T-helper 9 cell (primary cell): ENCODE results near the gene BBS9.
A peak's percentile ranks its signal among the peaks of the same experiment; 100 is the strongest.
"Not testable (repeated sequence)": the region's sequence is repeated elsewhere in the genome, so short reads cannot be mapped to it uniquely, and the experiment has no call there.

Experiments used
- DNase-seq: peaks from one replicate; pipeline ENCODE4 v3.0.0-alpha.2; 2020
- total RNA-seq, 2 donors: gene quantifications; one replicate each; lab custom pipeline; 2026; lab: John Stamatoyannopoulos, UW

Gene BBS9
- 31.4 to 41.2 reads per million in 2 donors for total RNA-seq

DNA sequence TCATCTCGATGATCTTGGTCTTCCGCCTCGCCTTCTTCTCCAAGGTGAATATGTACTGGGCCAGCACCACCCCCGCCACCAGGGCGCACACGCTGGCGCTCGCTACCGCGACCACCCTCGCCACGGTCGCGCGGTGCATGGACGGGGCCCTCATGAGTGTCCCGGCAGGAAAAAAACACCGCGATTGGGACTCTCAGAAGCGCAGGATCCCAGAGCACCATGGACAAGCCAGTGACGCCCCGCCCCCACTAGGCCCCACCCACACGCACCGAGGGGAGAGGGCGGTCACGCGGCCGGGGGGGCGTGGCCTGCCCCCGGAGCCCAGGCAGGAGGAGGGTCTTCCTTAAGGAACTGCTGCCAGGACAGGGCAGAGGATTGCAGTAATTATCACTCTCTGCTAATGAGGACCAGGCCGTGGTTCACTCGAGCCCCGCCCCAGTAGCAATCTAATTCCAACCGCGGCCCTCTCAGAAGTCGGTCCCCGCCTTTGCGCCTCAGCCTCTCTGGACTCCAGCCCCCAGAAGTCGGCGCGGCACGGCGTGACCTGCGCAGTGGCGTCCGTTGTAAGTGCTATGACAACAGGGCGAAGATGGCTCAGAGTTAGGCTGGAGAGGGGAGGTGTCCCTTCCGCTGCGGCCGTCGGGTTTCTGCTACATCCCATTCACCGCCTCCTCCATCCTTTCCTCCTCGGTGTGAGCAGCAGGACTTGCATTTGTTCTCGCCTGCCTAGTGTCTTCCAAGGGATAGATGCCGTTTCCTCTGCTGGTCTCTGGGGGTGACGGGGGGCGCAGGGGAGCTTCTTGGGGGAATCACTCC lies at the start of gene BBS9:
Gene BBS9 (plus strand): TSS at position 575 of the 816 bp plus-strand sequence. CDS start 16,689 bp downstream, outside the sequence.
- DNase-seq: peak; percentile 91

DNA sequence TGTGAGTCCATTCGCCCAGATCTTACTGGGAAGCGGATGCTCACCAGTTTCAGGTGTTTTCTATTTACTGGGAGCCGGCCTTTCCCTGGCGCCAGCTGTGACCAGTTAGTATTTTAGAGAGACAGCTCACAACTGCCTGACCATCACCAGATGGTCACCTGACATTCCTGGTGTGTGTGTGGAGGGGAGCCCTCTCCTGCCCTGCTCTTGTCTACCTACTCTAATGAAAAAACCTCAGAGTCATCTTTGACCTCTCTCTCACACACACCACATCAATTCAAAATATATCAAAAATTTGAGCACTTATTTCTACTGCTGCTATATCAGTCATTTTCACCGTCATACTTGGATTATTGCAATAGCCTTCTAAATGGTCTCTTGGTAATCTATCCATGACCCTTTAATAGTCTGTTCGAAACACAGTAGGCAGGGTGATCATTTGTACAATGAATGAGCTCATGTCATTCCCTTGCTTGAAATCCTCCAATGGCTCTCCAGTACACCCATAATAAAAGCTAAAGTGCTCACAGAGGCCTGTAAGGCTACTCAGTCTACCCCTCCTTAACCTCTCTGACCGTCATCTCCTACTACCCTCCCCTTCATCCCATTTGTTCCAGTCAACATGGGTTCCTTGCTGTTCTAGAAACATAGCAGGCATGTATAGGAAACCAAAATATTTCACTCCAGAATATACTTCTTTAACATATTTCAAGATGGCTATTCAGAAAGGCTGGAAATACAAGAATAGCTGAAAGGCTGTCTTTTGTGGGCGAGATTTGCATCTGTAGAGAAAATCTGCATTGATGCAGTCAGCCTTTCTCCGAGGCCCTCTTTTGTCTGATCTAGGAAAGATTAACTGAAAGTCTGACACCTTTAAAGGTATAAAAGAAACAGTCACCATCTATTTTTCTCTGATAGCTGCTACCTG lies 49.3 kb upstream of the BBS9 start:
- no peak for DNase-seq

DNA sequence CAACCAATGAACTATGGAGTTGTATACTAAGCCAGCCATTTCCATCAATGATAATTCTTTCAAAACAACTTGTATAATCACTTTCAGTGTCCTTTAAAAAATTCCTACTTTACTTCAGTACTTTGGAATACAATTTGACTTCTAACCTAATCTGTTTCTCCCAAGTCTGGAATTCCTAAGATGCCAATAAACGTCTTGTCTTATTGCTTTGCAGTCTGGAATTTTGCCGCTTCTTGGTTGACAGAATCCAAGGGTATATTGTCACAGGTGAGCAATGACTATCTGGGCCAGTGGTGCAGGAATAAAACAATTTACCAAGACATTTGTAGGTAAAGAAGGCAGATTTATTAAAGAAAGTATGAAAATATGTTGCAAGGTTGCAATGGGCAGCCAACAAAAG lies 42.0 kb upstream of the BBS9 start:
- DNase-seq: no peak

DNA sequence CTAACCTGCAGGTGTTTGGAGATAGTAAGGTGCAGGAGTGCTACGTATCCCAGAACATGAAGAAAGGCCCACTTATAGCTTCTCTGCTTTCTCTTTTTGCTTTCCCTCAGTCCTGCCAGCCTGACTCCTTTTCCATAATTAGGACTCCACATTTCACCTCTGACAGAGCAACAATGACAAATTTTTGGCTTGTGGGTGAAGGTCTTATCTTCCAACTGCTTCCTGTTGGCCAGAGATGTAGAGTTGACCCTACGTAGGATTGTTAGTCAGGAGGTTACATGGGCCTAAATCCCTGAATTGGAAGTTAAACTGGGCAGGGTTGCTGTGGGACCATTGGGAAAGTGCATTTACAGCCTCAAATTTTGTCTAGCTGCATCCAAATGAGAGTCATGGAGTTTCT lies 41.5 kb upstream of the BBS9 start:
- no peak for DNase-seq

DNA sequence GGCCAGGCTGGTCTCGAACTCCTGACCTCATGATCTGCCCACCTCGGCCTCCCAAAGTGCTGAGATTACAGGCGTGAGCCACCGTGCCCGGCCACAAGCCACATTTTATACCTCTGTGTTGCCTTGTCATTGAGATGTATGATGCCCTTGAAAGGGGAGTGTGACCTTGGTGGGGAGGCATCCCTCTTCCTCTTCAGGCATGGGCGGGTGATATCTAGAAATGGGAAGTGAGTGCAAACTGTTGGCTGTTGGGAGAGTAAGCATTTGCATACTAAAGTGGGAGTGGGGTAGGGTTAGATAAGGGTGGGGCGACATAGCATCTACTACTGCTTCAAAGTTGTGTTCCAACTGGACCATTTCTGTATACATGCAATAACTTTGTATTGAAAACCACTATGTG lies 40.2 kb upstream of the BBS9 start:
- no peak for DNase-seq

DNA sequence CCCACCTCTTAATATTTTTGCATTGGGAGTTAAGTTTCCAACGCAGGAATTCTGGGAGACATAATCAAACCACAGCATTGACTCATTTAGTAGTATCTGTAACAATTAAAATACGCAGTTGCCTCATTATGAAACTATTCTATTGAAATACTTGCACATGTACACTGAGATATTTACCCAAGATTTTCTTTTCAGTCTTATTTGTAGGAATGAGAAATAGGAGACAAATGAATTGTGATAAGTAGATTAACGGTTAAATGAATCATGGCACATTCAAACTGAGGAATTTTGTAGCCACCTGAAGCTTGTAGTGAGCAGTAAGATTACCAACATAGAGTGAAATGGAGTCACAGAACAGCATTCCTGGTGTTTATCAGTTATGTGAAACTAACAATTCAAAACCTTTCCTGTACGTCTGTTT lies 38.2 kb upstream of the BBS9 start:
- no peak for DNase-seq

DNA sequence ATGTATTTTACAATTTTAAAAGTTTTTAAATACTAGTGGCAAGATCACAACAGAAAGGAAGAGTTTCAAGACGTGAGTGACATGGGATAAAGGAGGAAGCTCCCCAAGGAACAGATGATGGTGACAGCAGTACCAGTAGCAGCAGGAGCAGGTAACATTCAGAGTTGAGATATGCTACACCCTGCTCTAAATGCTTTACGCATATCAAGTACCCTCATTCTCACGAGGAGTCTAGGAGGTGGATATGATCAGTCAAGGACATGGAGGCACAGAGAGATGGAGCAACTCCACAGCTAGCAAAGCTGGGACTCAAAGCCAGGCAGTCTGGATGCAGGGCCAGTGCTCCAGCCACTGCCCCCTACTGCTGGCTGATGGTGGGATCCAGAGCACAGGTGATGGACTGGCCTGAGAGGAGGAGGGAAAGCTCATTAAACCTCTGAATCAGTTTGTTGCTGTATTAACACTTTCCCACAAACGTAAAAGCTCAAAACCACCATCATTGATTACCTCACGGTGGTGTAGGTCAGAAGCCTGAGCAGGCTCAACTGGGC lies 37.6 kb upstream of the BBS9 start:
- DNase-seq: no peak

DNA sequence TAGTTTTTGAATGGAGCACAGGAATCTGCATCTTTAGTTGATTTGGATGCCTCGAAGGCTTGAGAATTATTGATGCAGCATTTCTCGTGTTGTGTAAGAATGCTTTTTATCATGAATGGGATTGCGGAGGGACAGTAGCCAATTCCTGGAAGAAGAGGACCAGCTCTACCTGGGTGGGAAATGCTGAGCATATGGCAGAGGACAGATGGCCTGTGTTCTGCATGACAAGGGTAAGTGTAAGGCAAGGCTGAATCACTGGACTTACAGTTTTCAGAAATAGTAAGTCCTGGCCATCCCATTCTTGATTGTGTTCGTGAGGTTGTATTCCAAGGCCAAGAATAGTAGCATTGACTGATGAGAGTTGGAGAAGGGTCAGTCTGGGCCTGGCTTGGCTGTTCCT lies 36.1 kb upstream of the BBS9 start:
- DNase-seq: no peak

DNA sequence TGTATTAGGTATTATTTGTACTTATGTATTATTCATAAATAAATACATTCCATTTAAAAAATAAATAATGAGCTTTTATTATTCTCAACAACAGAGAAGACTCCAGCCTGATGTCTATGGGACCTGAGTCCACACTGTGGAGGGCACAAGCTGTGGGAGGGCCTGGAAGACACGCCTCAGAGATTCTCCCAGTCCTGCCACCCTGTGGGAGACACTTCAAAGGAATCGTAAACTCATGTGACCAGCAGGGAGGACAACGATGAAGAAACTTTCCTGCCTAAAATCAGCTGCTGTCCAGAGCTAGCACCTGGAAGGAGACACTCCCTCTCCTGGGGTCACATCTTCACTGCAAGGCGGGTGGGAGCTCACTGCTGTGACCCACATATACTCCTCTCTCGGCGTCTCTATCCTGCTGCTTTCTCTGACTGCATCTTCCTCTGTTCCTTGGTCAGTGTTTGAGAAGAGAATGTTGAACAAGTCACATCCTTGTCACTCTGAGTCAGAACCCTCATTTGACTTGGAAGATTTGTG lies 34.6 kb upstream of the BBS9 start:
- not testable (repeated sequence) for DNase-seq

DNA sequence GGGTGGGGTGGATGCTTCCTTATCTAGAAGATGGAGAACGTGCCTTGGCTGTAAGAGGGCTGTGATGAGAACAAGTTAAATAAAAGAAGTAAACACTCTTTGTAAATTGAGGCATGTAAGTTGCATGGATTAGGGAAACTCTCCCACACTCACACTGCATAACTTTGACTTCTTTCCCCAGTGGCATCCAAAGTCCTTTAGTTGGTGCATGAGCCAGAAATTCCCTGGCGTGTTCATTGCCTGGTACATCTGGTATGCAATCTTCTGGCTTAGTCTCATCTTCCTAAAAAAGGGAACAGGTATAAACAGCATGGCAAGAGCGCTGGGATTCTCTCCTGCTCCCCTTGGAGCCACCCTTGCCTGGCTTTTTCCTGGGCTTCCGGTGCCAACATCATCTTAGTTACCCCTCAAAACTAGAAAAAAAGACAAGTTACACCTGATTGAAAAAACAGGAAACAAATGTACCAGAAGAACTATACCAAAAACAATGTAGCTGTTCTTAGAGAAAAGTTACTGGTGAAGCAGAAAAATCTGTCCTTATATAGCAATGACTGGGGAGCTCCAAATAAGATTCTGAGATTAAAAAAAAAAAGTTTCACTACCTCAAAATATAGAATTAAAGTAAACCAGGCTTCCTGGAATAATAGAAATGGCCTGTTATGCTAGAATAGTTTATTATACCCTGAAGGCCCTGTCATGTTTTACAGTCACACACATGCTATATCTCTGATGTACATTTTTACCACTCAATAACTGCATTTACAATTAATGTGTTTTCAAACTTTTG lies 30.0 kb upstream of the BBS9 start:
- DNase-seq: no peak

DNA sequence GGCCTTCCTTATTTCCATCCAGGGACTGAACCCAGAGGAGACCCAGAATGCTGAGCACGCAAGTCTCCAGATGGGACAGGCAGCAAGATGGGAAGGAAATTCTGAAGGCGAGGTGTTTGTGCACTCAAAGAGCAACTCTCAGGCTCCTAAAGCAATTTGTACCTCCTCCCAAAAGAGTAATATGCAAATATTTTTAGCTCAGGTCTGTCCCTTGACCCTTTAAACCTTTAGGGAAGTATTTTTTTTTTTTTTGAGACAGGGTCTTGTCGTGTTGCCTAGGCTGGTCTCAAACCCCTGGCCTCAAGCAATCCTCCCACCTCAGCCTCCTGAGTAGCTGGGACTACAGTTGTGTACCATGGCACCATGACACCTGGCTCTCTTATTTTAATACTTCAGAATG lies 28.6 kb upstream of the BBS9 start:
- no peak for DNase-seq

DNA sequence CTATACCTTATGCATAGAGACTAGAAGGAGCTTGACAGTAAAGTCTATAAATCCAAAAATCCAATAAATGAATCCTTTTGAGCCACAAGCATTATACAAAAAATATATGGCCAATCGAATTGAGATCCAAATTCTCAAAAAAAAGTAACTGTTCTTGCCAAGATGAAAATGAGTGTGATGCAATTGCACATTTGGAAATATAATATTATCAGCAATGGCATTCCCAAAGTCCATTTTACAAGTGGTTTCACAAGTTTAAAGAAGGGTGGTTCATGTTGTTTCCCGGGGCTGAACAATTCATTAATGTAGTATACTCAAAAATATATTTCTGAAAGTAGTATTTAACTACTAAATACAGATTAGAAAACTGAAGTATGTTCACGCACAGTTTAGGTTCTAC lies 27.5 kb upstream of the BBS9 start:
- DNase-seq: no peak

DNA sequence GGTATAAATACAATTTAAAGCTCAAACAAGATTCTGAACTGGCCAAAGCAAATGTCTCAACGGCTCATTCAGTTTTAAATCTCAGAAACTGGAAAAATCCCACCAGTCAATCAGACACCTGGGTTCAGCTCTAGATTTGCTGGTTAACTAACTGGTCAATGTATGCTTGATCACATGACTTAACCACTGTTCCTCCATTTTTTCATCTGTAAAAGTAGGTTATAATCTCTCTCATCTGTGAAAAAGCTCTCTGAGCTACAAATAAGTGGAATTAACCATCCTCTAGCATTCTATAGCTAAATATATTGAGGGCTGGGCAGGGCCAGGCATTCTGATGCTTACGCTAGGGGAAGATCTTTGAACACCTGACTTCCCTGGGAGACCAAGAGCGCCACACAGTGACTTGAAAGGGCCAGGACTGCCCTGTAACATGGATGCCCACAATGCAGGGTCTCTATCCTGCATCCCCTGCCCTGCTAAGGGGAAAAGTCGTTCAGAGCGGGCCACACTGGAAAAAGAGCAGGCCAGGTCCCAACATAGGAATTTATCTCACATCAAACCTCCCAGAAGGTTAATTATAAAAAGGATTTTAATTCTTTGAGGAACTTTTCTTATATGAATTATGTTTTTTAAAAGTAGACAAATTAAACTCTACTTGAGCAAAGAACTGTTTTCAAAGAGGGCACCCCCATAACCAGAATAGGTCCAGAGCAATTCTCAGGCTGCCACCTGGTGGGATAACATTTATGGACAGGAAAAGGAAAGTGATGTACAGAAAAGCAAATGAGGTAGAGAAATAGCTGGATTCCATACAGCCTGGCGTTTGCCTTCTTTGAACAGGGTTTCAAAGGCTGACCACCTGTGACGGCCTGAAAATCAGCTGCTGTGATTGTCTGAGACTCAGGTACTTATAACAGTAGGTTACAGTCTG lies 22.0 kb upstream of the BBS9 start:
- DNase-seq: peak; percentile 23

DNA sequence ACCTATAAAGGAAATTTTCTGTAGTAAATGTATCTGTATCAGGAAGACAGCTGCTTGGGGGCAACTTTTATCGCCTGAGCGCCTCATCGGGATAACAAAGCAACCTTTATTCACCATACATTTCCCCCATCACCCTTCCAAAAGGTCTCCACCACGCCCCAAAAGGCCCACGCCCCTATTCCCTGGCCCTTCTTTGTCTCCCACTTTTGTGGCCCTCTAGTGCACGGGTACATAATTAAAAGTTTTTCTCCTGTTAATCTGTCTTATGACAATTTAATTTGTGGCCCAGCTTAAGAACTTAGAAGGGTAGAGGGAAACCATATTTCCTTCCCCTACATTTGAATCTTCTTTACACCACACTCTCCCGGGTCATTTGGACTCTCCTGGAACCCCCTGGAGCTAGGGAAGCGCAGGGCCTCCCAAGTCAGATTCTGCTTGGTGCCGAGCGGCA lies 20.8 kb upstream of the BBS9 start:
- DNase-seq: peak; percentile 5

DNA sequence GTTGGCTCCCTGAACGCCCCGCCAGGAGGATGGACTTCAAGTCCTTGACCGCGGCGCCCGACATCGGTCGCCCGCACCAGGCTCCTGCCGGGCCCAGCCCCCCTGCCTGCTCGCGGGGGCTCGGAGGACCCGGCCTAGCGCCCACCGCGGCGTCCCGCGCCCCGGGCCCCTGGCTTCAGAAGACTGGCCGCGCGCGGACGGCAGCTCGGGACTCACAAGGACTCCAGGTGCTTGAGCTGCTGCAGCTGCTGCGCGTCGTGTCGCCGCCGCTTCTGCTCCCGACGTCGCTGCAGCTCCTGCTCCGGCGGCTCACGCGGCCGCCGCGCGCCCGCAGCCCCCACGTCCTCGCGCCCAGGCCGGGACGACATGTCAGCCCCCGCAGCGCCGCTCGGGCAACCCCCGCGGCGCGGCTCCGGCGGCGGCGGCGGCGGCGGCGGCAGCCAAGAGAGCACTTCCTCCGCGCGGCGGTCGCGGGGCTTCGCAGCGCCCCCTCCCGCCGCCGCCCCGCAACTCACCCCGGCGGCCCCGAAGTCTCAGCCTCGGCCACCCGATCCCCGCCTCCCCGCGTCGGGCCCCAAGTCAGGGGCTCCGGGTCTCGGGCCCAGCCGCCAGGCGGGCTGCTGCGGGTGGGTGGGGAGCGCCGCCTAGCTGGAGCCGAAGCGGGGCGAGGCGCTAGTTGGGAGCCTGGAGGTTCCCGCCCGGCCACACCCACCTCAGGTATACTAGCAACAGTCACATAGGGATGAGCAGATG lies 20.2 kb upstream of the BBS9 start, which contains the start of gene RP9:
Gene RP9 (minus strand): TSS at position 400 of the 753 bp plus-strand sequence. CDS start 32 bp downstream, at position 368.
- DNase-seq: peak; percentile 69

DNA sequence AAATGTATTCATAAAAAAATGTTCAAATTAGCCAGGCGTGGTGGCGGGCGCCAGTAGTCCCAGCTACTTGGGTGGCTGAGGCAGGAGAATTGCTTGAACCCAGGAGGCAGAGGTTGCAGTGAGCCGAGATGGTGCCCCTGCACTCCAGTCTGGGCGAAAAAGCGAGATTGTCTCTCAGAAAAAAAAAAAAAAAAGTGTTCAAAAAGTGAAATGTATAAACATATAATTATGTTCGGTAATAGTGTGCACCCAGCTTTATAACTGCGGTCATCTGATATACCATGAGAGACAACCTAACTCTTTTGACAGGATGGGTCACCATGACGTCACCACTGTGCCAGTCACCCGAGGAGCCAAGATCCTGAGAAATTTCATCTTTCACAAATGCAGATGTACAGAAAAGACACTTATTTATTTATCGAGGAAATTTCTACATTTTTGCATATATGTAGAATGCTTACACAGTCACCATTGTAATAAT lies 19.6 kb upstream of the BBS9 start:
- no peak for DNase-seq

DNA sequence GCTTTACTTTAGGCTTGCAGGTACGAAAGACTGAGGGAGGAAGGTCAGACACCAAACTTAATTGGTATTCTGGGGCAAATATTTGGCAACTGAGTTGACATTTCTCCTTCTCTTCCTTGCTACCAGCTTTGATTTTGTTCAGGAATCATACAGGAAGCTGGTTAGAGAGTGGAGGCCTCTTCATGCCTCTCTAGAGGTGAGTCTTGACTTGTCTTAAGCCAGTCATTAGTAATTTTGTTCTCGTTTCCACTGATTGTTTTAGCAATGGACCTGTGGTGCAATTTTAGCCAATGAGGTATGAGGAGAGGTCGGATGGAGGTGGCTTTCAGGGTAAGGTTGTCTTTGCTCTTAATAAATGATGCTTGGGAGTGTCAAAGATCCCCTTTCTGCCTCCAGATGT lies 17.8 kb upstream of the BBS9 start:
- no peak for DNase-seq

DNA sequence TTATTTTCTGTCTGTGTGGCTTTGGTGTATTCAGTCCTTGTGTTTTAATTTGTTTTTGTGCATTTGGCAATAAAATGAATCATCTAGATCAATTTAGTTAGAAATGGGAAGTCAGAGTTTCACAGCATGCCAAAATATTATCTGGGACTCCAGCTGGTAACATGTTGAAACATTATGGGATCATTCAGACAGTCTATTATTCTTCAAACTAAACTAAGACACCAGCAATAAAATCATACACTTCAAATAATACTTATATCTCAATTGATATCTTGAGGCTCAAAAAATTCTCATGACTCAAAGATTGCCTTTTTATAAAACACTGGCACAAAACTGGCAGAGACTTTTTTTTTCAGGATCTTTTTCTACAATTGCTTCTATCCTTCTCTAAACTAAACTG lies 14.4 kb upstream of the BBS9 start:
- no peak for DNase-seq

DNA sequence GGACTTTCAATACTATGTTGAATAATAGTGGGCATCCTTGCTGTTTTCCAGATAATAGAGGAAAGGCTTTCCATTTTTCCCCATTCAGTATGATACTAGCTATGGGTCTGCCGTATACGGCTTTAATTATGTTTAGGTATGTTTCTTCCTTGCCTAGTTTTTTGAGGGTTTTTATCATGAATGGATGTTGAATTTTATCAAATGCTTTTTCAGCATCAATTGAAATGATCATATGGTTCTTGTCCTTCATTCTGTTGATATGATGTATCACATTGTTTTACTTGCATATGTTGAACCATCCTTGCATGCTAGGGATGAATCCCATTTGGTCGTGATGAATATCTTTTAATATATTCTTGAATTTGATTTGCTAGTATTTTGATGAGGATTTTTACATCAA lies 11.0 kb upstream of the BBS9 start:
- no peak for DNase-seq

DNA sequence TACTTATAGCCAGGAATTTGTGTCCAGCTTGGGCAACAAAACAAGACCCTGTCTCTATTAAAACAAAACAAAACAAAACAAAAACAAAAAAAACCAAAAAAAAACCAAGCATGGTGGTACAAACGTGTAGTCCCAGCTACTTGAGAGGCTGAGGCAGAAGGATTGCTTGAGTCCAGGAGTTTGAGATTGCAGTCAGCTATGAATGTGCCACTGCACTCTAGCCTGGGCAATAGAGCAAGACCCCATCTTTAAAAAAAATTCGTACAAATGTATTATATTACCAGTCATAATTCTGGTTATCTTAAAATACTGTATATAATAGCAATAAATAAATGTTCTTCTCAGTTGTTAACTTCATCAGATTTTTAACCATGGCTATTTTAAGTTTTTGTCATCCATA lies 2.3 kb upstream of the BBS9 start:
- no peak for DNase-seq
